Measurements from ENCODE around the gene MEIS1.

MEIS1 gene

GRCh38 chr2:66539452-66539851 lies 104.5 kb downstream of the MEIS1 start:
- no peak for DNase-seq

DNA sequence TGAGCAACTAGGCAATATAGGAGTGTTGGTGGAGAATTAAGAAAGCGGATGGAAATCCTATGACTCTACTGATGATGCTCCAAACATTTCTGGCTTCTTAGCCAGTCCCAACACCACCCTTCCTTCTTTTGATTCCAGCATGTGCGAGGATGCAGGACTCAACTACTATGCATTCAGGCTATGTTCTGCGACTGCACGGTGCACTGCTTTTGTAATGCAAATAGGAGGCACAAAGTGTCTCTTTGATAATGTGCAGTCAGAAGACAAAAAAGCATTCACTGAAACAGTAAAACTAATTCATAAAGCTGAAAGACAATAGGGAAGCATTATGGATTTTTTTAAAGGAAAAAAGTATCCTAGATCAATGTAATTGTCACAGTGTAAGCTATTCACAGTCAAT lies 106.7 kb downstream of the MEIS1 start:
- DNase-seq = no peak

GRCh38 chr2:66543257-66543767 lies 108.4 kb downstream of the MEIS1 start:
- DNase-seq = no peak

GRCh38 chr2:66544258-66544657 lies 109.3 kb downstream of the MEIS1 start:
- DNase-seq = no peak

- DNase-seq = no peak
These were observed 110.3 kb downstream of the MEIS1 start for GRCh38 chr2:66545258-66545657.

- DNase-seq = no peak
These were observed 112.2 kb downstream of the MEIS1 start for GRCh38 chr2:66547118-66547517.

GRCh38 chr2:66547887-66548286 lies 113.0 kb downstream of the MEIS1 start:
- DNase-seq = no peak

DNA sequence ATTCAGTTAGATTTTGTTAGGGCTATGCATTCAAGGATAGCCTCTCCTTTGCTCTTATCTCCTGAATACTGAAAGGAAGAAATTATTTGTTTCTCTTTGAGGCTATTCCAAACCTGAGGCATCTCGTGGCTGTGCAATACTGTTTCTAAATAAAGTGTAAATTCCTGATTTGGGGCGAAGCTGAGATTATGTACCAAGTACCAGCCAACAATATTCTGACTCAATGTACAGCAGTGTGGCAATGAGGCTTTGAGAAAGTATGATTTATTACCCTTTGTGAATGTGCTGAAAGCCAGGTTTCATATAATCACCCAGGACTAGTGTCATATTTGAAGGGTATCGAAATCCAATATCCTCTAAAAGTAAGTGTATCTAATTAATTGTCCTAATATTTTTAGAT lies 113.5 kb downstream of the MEIS1 start:
- no peak for DNase-seq

DNA sequence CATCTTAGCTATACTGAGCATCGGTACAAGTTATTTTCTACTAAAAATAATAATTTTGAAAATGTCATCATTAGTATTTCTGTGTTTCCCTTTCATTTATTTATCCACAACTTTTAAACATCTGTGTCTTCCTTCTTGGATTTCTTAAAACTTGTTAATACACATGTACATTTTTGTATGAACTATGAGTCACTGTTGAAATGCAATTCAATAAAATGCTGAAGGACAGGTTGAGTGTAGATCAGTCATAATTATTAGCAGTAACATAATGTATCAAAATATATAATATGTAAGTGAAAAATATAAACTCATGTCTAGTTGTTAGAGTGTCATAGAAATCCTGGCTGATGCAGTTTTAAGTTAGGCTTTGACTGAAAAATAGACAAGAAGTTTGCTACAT lies 115.9 kb downstream of the MEIS1 start:
- no peak for DNase-seq

DNA sequence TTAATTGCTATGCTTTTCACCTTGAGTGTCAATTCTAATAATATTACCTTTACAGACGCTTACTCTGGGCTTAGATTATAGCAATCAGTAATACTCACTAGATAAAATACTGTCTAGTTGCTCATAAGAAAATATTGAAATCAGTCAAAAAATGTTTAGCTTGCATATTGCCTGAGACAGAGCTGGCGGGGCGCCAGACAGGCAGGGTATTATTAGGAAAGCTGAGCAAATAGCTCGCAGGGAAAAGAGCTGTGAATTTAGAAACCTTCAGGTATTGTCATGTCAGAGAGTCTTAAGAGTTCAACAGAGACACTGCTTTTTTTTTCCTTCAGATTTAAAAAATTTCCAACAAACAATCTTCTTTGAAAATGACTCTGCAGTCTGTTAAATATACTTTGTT lies 118.4 kb downstream of the MEIS1 start:
- no peak for DNase-seq

- DNase-seq = no peak
These were observed 120.2 kb downstream of the MEIS1 start for GRCh38 chr2:66555091-66555490.

DNA sequence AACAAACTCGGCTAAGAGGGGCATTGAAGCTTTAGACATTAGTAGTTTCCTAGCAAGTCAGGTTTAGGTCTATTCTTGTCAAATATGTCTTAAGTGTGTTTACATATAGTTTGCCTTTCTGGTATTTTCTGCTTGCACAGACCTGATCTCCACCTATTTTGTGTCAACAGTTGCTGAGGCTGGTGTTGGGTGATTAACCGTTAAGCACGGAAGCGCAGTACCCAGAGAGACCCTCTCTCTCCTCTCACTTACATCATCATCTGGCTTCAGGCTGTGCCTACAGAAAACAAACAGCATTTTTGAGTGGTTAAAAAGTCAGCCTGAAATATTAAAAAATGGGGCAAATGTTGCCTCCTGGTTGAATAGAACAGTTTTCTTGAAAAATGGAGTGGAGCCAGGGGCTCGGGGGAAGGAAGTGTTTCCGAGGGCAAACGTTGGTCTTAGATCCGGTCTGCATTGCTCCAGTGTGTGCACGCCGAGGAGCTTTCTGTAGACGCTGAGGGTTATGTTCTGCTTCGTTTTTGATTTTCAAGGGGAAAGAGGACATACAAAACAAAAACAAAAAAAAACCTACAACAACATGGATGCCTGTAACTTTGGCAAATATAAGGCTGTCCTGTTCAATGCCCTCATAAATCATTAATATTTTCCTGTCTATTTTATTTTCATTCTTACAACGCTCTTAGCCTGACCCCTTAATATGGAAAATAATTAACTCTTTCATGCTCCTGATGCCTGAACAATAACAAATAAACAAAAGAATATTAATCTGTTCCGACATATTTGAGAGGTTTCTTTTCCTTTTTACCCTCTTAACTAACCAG lies 120.8 kb downstream of the MEIS1 start:
- DNase-seq = no peak

- no peak for DNase-seq
These were observed 124.7 kb downstream of the MEIS1 start for GRCh38 chr2:66559672-66560071.

- no peak for DNase-seq
These were observed 125.8 kb downstream of the MEIS1 start for GRCh38 chr2:66560683-66561082.

DNA sequence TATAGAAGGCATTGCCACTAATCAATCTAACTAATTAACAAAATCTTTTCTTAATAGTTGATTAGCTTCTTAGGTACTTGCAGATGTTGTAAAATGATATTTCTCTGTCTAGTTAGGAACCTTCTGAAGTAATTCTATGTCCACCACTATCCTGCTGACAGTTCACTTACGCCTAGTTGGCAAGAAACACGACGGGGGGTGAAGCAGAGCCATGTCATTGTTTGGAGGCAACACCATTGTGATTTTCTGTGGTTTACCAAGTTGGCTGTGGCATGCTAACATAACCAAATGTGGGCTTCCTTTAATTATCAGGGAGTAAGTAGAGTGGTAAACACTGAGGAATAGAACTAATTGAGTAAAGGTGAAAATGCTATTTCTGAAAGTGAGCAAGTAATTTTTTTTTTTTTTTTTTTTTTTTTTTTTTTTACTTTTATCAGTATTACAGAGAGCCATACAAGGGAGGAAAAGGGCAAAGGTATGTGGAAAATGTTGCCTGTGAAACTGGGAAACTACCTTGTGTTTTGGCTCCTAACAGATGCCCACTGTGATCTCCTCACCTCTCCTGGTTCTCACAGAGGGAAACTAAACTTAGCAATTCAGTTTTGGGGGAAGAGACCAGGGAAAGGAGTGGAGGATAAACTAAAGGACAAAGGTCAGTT lies 126.8 kb downstream of the MEIS1 start:
- DNase-seq = no peak

DNA sequence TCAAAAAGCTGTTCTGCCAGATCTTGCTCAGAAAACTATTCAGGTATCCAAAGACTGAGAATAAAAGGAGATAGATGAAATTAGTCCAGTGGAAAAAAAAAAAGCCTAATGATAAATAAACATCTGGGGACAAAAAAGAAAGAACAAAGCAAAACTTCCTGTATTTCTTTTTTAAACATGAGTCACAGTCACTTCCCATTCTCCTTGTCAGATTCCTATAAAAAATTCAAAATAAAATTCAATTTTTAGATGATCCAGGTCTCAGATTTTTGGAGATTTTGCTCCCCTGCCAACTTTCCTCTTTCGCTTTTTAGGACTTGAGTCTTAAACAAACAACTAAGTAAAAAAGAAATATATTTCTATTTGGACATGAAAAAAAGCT lies 127.4 kb downstream of the MEIS1 start:
- DNase-seq = no peak

DNA sequence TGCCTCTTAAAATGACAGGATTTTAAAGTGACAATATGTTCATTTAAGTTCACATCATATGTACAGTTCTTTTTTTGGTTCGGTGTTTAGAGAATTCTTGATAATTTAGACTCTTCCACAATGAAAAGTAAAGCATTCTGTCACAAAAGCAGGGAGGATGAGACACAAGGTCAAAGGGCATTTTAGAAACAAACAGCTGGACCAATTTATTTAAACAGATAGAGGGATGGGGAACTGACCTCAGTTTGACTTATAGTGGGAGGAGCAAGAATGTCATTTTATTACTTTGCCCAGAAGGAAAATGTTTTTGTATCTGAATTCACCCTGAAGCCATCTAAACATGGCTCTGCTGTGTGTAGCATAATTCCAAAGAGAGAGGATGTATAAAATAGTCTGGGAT lies 128.5 kb downstream of the MEIS1 start:
- DNase-seq = no peak

GRCh38 chr2:66565291-66565690 lies 130.4 kb downstream of the MEIS1 start:
- no peak for DNase-seq

- no peak for DNase-seq
These were observed 131.9 kb downstream of the MEIS1 start for GRCh38 chr2:66566726-66567399.

- no peak for DNase-seq
These were observed 132.8 kb downstream of the MEIS1 start for GRCh38 chr2:66567729-66568128.

DNA sequence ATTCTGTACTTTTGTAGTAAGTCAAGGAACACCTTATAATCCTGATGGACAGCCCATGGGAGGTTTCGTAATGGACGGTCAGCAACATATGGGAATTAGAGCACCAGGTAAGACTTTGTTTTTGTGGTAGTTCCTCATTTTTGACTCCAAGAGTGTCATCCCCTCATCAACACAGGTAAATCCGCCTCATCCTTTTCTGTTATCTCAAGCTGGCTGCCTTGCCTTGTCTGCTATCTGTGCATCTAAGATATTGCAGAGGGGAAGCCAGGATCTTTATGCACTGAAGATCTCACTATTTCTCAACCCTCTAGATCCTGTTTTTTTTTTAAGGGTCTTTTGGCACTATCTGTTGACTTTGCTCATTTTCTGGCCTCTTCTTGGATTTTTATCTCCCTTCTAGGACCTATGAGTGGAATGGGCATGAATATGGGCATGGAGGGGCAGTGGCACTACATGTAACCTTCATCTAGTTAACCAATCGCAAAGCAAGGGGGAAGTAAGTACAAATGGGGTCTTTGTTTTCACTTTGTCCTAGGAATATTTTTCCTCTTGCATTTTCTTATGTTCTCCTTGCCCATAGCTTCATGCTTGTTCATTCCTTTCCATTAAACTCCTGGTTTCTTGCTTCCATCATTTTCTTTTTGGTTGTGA lies 133.8 kb downstream of the MEIS1 start:
- no peak for DNase-seq

DNA sequence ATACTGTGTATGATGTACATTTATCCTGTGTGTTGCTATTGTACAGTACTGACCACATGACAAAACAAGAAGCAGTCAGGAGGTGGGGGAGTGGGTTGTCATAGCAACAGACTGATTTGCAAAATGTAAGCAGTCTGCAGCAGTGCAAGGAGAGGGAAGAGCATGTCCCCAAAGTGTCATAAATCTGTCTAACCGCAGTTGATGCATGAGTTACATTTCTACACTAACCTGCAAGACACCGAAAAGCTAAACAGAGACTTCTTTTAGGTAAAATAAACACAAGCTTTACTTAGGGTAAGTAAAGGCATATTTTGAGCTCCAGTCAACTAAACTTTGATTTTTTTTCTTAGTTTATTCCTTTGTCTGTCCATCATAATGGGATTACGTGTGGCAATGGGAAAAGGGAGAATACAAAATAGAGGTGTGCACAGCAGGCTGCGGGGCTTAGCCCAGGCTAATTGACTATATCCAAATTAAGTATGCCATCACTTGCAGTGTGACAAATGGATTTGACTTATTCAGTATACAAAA lies 134.5 kb downstream of the MEIS1 start:
- DNase-seq = no peak

GRCh38 chr2:66569974-66570373 lies 135.0 kb downstream of the MEIS1 start:
- DNase-seq = no peak
